Measurements from ENCODE around the gene FGD4.

FGD4 gene

DNA sequence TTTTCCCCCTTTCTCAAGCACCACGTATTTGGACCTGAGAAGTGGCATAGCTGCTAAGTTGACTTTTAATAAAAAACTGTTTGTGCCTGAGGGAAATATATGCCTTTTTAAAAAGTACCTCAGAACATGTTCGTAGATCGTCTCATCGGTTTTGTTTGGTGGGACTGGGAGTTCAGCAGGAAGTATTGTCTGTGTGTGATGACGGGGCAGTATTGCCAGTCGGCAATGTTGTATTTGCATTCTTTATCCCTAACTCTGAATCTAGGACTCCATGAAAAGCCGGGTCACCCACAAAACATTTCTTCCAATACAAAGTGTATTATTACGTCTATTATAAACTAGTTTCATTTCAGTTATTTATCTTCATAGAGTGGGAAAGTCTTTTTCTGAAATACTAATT is 19.7 kb upstream of the FGD4 start:
- DNase-seq (ENCODE audit: low read depth): no peak
- TF ChIP-seq, protein P1, sequence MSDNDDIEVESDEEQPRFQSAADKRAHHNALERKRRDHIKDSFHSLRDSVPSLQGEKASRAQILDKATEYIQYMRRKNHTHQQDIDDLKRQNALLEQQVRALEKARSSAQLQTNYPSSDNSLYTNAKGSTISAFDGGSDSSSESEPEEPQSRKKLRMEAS (IDR thresholded peaks at IDR 0.05; ENCODE audit: low read depth, low read length): no peak
- no peak for TF ChIP-seq POLR2A (IDR thresholded peaks at IDR 0.05; ENCODE audit: extremely low read depth, insufficient read length)
- TF ChIP-seq, protein P2, sequence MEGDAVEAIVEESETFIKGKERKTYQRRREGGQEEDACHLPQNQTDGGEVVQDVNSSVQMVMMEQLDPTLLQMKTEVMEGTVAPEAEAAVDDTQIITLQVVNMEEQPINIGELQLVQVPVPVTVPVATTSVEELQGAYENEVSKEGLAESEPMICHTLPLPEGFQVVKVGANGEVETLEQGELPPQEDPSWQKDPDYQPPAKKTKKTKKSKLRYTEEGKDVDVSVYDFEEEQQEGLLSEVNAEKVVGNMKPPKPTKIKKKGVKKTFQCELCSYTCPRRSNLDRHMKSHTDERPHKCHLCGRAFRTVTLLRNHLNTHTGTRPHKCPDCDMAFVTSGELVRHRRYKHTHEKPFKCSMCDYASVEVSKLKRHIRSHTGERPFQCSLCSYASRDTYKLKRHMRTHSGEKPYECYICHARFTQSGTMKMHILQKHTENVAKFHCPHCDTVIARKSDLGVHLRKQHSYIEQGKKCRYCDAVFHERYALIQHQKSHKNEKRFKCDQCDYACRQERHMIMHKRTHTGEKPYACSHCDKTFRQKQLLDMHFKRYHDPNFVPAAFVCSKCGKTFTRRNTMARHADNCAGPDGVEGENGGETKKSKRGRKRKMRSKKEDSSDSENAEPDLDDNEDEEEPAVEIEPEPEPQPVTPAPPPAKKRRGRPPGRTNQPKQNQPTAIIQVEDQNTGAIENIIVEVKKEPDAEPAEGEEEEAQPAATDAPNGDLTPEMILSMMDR (IDR thresholded peaks at IDR 0.05; ENCODE audit: low read depth, low read length): no peak
- H3K4me3 ChIP-seq (ENCODE audit: low read depth, low read length): no peak overlapping the region

DNA sequence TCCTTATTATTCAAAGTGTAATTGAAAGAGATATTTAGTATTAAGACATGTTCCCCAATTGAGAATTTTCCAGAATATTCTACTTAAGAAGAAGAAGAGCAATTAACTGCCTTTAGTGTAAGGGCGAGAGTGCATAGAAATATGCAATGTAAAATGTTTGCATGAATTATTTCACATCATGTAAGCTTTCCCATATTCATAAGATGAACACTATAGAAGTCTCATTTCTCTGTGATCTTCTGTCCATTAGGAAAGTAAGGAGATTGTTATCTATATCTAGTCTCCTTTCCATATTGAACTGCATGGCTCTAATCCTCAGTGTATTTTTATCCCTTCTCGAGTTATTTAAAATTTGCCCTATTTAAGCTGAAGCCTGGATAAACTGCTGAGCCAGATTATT is 17.1 kb upstream of the FGD4 start:
- no peak for DNase-seq (ENCODE audit: low read depth)
- H3K4me3 ChIP-seq (ENCODE audit: low read depth, low read length): no peak overlapping the region
- TF ChIP-seq, protein P2 (IDR thresholded peaks at IDR 0.05; ENCODE audit: low read depth, low read length): no peak
- TF ChIP-seq POLR2A (IDR thresholded peaks at IDR 0.05; ENCODE audit: extremely low read depth, insufficient read length): no peak
- TF ChIP-seq, protein P1 (IDR thresholded peaks at IDR 0.05; ENCODE audit: low read depth, low read length): no peak
- TF ChIP-seq MYC (IDR thresholded peaks at IDR 0.05; ENCODE audit: low read depth, low read length): no peak

DNA sequence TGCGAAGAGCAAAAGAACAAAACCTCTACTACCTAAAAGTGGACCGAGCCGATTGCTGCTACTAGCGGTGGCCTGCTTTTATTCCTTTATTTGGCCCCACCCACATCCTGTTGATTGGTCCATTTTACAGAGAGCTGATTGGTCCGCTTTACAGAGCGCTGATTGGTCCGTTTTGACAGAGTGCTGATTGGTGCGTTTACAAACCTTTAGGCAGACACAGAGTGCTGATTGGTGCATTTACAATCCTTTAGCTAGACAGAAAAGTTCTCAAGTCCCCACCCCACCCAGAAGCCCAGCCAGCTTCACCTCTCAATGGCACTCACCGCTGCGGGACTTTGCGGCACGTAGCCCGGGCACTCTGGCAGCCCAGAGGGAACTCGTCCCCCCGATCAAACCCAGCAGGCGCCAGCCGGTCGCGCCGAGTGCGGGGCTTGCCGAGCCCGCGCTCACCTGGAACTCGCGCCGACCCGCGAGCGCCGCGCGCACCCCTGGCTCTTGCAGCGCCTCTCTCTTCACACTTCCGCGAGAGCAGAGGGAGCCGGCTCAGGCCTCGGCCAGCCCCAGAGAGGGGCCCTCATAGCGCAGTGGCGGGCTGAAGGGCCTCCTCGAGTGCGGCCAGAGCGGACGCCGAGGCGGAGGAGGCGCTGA is 8.7 kb upstream of the FGD4 start:
- no peak for DNase-seq (ENCODE audit: low read depth)
- TF ChIP-seq, protein P1 (IDR thresholded peaks at IDR 0.05; ENCODE audit: low read depth, low read length): no peak
- no peak for TF ChIP-seq POLR2A (IDR thresholded peaks at IDR 0.05; ENCODE audit: extremely low read depth, insufficient read length)
- TF ChIP-seq, protein P2 (IDR thresholded peaks at IDR 0.05; ENCODE audit: low read depth, low read length): no peak
- TF ChIP-seq MYC (IDR thresholded peaks at IDR 0.05; ENCODE audit: low read depth, low read length): no peak
- no peak overlapping the region for H3K4me3 ChIP-seq (ENCODE audit: low read depth, low read length)

DNA sequence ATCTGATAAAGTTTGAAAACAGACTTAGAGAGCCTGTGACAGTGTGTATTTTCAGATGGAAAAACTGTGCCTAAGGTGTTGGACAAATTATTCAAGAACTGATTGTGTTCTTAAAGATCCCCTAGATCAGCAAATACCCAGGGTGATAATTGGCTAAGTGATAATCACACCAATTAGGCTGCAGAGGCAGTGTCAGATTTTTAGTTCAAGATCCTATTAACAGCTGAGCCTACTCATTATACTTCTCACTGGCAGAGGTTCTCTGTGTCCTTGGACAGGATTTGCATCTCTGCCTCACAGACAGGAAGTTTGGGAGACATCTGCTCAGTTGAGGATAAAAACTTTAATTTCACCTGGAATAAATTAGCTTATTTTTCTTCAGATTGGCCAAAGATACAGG is 4.3 kb upstream of the FGD4 start:
- no peak for DNase-seq (ENCODE audit: low read depth)
- H3K4me3 ChIP-seq (ENCODE audit: low read depth, low read length): no peak overlapping the region
- no peak for TF ChIP-seq MYC (IDR thresholded peaks at IDR 0.05; ENCODE audit: low read depth, low read length)
- TF ChIP-seq, protein P1 (IDR thresholded peaks at IDR 0.05; ENCODE audit: low read depth, low read length): no peak
- no peak for TF ChIP-seq POLR2A (IDR thresholded peaks at IDR 0.05; ENCODE audit: extremely low read depth, insufficient read length)
- TF ChIP-seq, protein P2 (IDR thresholded peaks at IDR 0.05; ENCODE audit: low read depth, low read length): no peak

DNA sequence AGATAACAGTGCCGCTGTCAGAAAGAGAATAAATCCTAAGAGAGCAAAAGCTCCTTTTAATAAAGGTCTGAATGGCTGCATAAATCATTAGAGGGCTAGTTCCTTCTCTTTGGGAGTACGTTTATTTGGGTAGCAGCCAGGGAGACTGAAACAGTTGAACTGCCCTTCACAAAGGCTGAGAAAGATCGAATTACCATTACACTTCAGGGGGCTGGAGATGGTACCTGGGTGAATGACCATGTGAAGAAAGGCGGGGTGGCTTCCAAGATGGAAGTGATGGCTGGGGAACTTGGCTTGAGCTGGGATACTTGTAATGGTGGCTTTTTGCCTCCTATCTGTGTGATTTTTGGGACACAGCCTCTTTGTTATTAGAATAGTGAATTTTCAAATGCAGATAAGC is 1.7 kb upstream of the FGD4 start:
- DNase-seq (ENCODE audit: low read depth): no peak
- no peak overlapping the region for H3K4me3 ChIP-seq (ENCODE audit: low read depth, low read length)
- TF ChIP-seq POLR2A (IDR thresholded peaks at IDR 0.05; ENCODE audit: extremely low read depth, insufficient read length) (no peak), MYC (IDR thresholded peaks at IDR 0.05; ENCODE audit: low read depth, low read length) (no peak)
- TF ChIP-seq, protein P1 (IDR thresholded peaks at IDR 0.05; ENCODE audit: low read depth, low read length): no peak
- TF ChIP-seq, protein P2 (IDR thresholded peaks at IDR 0.05; ENCODE audit: low read depth, low read length): no peak

Data from NB4 (cell line).